KOPT-K1 (cell line): ENCODE data around the gene CHRNA5.
"Not testable (repeated sequence)": the region's sequence is repeated elsewhere in the genome, so short reads cannot be mapped to it uniquely, and the experiment has no call there.

Experiments
- H3K27ac ChIP-seq: fragments of 200-600 bp; sonication (generic); 2 replicates; pipeline ENCODE4 v1.5.1; 2016; ENCODE audit warnings: antibody characterized with exemption, mild to moderate bottlenecking, low read depth, low read length; ENCODE audit not compliant: poor library complexity, severe bottlenecking
- H3K36me3 ChIP-seq: fragments of 200-600 bp; sonication (generic); 2 replicates; pipeline ENCODE4 v1.5.1; 2017; ENCODE audit warnings: antibody characterized with exemption, mild to moderate bottlenecking, low read length, moderate library complexity; ENCODE audit not compliant: insufficient read depth
- H3K9me3 ChIP-seq: fragments of 200-600 bp; sonication (generic); 2 replicates; pipeline ENCODE4 v1.5.1; 2017; ENCODE audit warnings: antibody characterized with exemption, low read length, mild to moderate bottlenecking; ENCODE audit not compliant: insufficient read depth, poor library complexity, severe bottlenecking

CHRNA5 gene

DNA sequence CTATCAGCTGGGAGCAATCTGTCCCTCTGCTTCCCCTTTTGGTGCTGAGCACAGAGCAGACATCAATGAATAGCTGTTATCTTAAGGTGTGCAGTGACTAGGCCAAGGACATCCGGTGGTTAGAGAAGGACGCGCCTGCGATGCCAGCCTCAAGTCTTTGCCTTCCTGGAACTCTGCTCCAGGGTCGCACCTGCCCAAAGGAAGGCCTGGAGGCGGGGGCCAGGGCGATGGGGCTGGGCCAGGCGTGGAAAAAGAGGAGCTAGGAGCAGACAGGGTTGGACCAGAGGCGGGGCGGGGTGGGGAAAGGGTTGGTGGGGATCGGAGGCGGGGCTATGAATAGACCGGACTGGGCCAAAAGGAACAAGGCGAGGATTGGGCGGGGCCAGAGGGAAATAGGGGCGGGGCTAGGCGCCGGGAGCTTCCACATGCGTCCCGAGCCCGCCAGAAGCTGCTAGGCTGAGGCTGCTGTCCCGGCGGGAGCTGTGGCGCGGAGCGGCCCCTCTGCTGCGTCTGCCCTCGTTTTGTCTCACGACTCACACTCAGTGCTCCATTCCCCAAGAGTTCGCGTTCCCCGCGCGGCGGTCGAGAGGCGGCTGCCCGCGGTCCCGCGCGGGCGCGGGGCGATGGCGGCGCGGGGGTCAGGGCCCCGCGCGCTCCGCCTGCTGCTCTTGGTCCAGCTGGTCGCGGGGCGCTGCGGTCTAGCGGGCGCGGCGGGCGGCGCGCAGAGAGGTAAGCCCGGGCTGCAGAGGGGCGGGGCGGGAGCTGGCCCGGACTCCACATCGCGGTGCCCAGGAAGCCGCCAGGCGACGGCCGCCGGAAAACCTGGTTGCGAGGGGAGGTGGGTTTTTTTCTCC lies at the start of gene CHRNA5:
TSS of gene CHRNA5 (plus strand) at position 424 of the 854 bp plus-strand sequence. CDS start at position 624, 200 bp downstream.
- H3K9me3 ChIP-seq: no peaks in the 10 kb centered on the region
- peak within 1 kb of the TSS; percentile 72 for H3K27ac ChIP-seq
- H3K36me3 ChIP-seq: no peaks in the 10 kb centered on the region

DNA sequence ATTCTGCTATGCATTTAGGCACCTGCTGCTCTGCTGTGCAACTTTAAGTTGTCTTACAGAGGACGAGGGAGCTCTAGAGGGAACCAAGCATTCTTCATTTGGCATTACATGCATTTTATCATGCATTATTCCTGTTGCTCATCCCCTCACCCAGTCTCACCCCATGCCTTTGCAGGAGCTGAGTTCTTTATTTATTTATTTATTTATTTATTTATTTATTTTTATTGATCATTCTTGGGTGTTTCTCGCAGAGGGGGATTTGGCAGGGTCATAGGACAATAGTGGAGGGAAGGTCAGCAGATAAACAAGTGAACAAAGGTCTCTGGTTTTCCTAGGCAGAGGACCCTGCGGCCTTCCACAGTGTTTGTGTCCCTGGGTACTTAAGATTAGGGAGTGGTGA lies 45.3 kb upstream of the CHRNA5 start:
- peaks cover 10% of the 10 kb centered on the region for H3K9me3 ChIP-seq
- H3K36me3 ChIP-seq, H3K27ac ChIP-seq: not testable (repeated sequence)

DNA sequence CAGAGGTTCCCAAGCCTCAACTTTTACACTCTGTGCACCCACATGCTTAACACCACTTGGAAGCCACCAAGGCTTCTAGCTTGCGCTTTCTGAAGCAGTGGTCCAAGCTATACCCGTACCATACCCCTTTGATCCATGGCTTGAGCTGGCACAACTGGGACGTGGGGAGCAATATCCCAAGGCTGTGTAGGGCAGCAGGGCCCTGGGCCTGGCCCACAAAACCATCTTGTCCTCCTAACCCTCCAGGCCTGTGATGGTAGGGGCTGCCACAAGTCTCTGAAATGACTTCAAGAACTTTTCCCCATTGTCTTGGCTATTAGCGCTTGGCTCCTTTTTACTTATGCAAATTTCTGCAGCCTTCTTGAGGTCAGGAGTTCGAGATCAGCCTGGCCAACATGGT lies 41.1 kb upstream of the CHRNA5 start:
- Histone ChIP-seq H3K36me3 (no peaks in the 10 kb centered on the region), H3K9me3 (peaks cover 10% of the 10 kb centered on the region), H3K27ac (no peak overlapping the region)

DNA sequence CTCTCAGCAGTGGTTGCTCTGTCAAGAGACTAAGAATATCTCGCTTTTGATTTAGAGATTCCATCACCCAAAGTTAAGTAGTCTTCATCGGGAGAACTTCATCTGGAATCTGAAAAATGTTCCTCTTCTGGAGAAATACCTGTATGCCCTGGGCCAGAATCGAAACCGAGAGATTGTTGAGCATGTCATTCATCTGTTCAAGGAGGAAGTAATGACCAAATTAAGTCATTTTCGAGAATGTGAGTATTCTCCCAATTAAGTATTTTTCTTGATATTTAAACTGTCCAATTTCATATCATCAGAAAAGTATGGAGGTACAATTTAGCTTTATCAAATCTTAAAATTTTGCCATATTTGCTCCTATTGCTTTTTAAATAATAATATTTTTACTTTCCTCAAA lies 38.0 kb upstream of the CHRNA5 start:
- Histone ChIP-seq H3K36me3 (no peaks in the 10 kb centered on the region), H3K27ac (no peak overlapping the region), H3K9me3 (peaks cover 10% of the 10 kb centered on the region)

DNA sequence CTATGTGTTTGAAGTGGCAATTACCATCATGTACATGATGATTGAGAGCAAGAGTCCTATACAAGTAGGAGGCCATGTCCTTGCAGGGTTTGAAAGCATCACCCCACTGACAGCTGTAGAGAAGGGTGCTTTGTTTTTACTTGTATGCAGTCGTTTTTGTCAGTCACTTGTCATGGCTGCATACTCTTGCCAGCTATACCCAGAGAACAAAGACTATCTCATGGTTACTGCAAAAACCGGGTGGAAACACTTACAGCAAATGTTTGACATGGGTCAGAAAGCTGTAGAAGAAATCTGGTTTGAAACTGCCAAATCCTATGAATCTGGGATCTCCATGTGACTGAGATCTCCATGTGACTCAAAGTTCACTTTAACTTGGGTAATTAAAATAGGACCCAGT lies 32.0 kb upstream of the CHRNA5 start:
- no peaks in the 10 kb centered on the region for H3K36me3 ChIP-seq
- no peak overlapping the region for H3K27ac ChIP-seq

DNA sequence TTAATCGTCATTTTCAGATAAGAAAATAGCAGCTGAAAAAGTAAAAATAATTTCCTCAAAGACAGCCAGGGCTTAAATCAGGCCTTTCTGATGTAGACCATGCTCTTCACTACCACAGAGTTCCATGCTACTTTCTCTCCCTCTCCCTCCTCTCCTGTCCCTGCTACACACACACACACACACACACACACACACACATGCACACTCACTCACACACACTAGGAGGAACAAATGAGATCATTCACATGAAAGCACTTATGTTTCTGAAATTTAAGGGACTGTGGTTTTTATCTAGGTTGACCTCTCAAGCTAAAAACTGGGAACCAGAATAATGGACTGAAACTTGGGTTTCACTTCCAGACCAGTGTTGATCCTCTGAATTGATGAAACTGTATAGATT lies 29.2 kb upstream of the CHRNA5 start:
- no peaks in the 10 kb centered on the region for H3K9me3 ChIP-seq
- no peak overlapping the region for H3K27ac ChIP-seq

More for the DNA sequence above, 32.0 kb upstream of the CHRNA5 start:
- H3K9me3 ChIP-seq: no peaks in the 10 kb centered on the region

DNA sequence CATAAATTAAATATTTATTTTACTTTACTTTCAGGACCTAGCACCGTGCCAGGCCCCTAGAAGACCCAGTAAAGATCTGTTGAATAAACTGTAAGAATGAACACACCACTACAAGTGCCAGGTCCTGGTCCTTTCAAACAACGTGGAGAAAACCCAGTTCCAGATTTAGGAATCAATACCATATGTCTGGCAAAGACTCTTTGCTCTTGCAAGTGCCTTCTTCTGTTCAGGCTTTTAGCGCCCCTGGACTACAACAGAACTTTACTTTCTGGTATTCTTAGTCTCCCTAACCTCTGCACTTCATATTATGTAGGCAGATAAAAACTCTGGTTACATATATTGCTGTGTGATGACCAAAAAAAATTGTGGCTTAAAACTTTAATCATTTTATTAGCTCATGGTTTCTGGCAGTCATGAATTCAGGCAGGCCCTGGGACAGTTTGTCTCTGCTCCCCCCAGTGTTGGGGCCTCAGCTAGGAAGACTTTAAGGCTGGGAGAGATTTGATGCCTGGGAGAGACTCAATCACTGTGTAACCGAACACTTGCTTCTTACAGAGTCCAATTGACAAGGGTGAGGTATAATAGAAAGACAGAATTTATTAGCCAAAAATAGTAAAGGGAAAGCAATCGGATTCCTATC lies 27.9 kb upstream of the CHRNA5 start:
- Histone ChIP-seq H3K9me3 (no peaks in the 10 kb centered on the region), H3K36me3 (peaks cover 9% of the 10 kb centered on the region), H3K27ac (no peak overlapping the region)

More for the DNA sequence above, 29.2 kb upstream of the CHRNA5 start:
- no peaks in the 10 kb centered on the region for H3K36me3 ChIP-seq

DNA sequence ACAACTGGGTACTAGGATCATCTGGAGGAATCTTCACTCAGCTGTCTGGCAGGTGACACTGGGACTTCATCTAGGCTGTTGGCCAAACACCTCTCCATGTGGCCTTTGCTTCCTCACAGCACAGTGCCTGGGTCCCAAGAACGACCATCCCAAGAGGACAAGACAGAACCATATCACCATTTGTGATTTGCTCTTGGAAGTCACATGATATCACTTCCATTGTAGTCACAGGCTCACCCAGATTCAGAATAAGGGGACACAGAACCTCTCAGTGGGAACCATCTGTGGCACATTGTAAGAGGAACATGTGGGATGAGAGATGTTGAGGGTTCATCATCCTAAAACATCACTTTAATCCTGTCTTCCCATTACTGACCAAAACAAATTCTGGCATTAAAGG lies 27.0 kb upstream of the CHRNA5 start:
- H3K9me3 ChIP-seq: no peaks in the 10 kb centered on the region
- H3K27ac ChIP-seq: no peak overlapping the region
- peaks cover 19% of the 10 kb centered on the region for H3K36me3 ChIP-seq

DNA sequence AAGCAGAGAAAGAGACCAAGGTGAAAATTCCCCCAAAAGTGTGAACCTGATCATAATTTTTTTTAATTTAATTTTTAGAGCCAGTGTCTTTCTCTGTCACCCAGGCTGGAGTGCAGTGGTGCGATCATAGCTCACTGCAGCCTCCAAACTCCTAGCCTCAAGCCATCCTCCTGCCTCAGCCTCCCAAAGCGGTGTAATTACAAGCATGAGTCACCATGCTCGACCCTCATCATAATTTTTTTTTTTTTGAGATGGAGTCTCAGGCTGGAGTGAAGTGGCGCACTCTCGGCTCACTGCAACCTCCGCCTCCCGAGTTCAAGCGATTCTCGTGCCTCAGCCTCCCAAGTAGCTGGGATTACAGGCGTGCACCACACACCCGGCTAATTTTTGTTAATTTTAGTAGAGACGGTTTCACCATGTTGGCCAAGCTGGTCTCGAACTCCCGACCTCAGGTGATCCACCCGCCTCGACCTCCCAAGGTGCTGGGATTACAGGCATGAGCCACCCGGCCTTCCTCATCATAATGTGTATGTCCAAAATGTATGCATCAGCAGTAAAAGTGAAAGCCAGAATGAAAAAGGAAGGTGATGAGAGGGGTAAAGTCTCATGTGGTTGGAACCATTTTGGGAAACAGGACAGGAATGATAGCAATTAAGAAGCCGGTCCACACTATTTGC lies 25.7 kb upstream of the CHRNA5 start:
- peaks cover 31% of the 10 kb centered on the region for H3K36me3 ChIP-seq
- H3K27ac ChIP-seq: peak overlapping the region; percentile 94
- not testable (repeated sequence) for H3K9me3 ChIP-seq

DNA sequence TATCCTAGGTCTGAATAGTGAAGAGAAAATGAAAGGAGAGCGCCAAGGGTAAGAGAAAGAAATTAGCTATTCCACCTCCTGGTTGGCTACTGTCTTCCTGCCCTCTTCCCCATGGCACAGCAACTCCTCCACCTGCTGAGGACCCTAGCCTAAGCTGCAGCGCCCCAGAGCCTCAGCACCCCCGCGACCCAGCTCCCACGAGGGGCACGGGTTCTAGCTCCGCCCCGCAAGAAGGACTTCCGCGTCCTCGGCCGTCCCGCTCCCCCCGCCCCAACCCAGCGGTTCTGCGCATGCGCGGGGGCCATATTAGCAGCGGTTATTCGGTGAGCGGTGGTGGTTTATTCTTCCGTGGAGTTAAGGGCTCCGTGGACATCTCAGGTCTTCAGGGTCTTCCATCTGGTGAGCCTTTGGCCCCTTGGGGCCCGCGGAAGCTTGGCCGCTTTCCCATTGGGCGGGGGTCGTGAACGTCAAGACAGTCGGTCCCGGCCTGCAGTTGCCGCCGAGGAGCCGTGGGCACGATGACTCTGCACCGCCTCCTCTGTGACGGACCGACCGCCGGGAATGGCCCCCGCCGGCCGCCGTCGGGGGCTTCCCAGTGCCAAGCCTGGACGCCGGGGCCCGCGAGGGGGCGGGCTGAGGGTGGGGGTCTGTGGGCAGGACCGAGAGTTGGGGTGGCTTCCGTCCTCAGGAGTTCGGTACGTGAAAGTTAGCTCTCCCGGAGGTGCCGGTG lies 25.0 kb upstream of the CHRNA5 start, which contains the start of gene PSMA4:
TSS of gene PSMA4 (plus strand) at position 304 of the 730 bp plus-strand sequence. CDS start 1,484 bp downstream, outside the sequence.
- Histone ChIP-seq H3K27ac (peak within 1 kb of the TSS; percentile 94), H3K9me3 (no peaks in the 10 kb centered on the region), H3K36me3 (peaks cover 38% of the 10 kb centered on the region)

DNA sequence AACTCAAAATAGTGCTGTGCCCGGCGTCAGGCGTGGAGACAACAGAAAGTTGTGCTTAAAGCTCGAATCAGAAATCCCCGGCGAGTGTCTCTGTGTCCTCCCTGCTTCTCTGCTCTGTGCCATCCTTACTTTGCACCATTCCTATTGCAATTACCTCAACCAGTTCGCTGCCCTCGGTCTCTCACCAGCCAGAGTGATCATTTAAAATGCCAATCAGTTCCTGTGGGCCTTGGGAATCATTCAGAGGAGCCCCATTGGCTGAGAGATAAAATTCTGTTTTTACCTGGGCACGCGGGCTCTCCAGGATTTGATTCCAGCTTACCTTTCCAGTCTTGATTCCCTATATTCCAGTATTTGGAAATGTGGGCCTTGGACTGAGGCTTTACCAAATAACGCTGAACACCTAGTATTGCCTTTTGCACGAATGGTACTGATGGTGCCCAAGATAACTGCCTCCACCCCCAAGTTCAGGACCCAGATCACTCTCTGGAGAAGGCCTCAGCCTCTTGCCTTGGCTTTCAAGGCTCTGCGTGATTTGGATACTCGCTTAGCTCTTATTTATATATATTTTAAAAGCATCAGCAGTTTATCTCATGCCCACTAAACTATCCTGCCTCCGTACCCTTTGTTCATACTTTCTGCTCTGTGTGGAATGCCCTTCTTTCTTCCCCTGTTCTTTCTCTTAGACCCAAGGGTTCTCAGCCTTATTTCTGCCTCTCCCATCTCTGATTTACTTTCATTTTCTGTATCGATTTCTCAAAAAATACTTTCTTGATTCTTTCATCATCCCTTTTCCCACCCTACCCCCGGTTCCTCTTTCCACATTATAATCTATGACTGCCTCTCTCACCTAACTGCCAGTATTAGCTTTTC lies 24.2 kb upstream of the CHRNA5 start:
- Histone ChIP-seq H3K27ac (peak overlapping the region; percentile 94), H3K9me3 (no peaks in the 10 kb centered on the region), H3K36me3 (peaks cover 46% of the 10 kb centered on the region)

DNA sequence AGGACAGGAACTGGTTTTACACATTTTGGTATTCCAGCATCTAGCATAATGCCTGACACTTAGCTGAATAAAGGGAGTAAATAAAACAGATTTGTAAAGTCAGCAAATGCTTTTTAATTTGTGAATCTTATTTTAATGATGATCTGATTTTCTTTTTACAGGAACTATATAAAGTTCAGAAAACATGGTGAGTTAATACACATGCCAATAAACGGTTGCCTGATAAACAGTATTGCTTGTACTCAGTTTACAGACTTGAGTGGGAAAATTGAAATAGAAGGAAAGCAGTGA lies 23.6 kb upstream of the CHRNA5 start:
- H3K36me3 ChIP-seq: peaks cover 52% of the 10 kb centered on the region
- peak overlapping the region; percentile 94 for H3K27ac ChIP-seq
- H3K9me3 ChIP-seq: no peaks in the 10 kb centered on the region

DNA sequence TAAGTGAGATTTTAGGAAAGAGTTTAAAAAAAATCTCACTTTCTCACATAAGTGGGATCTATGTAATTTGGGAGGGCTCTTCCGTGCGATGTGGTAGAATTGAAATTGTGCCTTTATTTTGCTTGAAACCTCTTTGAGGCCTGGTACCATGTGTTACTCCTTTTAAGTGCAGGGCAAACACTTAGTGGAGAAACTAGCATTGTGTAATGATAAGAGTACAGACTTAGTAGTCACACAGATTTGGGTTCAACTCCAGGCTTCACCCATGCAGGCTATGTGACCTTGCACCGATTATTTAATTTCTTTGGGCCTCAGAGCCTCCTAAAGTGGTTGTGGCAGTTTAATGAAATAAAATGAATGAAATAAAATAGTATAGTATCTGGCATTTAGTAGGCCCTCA lies 22.7 kb upstream of the CHRNA5 start:
- H3K27ac ChIP-seq: no peak overlapping the region
- H3K9me3 ChIP-seq: no peaks in the 10 kb centered on the region
- H3K36me3 ChIP-seq: peaks cover 62% of the 10 kb centered on the region

DNA sequence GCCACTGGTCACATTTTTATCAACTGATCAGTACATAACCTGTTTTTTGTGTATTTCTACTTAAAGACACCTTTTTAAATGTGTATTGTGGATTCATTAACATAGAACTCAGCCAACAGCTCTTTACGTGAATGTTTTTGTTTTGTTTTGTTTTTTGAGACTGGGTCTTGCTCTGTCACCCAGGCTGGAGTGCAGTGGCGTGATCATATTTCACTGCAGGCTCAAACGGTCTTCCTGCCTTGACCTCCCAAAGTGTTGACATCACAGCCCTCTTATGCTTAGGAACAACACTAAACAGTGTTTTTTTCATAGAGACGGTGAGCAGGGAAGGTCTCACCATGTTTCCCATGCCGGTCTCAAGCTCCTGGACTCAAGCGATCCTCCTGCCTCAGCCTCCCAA lies 15.1 kb upstream of the CHRNA5 start:
- Histone ChIP-seq H3K27ac (no peak overlapping the region), H3K36me3 (peaks cover 64% of the 10 kb centered on the region)

More for the DNA sequence above, 15.1 kb upstream of the CHRNA5 start:
- H3K9me3 ChIP-seq: no peaks in the 10 kb centered on the region
